Neural cell (in vitro differentiated cells): ENCODE results near the gene MRPS6.

Source experiments
- CTCF ChIP-seq: fragments of 450-650 bp; IDR thresholded peaks from 2 replicates; pipeline ENCODE4 v1.5.1; 2014; ENCODE audit warnings: antibody characterized with exemption, mild to moderate bottlenecking, moderate library complexity; ENCODE audit not compliant: poor library complexity, severe bottlenecking
- EP300 ChIP-seq: fragments of 450-650 bp; conservative IDR thresholded peaks from 2 replicates; pipeline ENCODE4 v1.6.1; 2014; ENCODE audit warnings: antibody characterized with exemption, mild to moderate bottlenecking, moderate library complexity; ENCODE audit not compliant: poor library complexity, severe bottlenecking
- EZH2 ChIP-seq: fragments of 200-600, 300-800 bp; shearing (Covaris generic), sonication (generic); IDR thresholded peaks from 2 replicates; pipeline ENCODE4 v1.6.1; 2014; ENCODE audit warnings: antibody characterized with exemption, low read length, borderline replicate concordance, mild to moderate bottlenecking; ENCODE audit not compliant: insufficient read depth, poor library complexity, severe bottlenecking
- POLR2AphosphoS5 ChIP-seq: IDR thresholded peaks from 2 replicates; pipeline ENCODE4 v1.6.1; 2012
- RAD21 ChIP-seq: fragments of 450-650 bp; conservative IDR thresholded peaks from 2 replicates; pipeline ENCODE4 v1.6.1; 2014; ENCODE audit warnings: antibody characterized with exemption, mild to moderate bottlenecking, moderate library complexity
- REST ChIP-seq: IDR thresholded peaks from 2 replicates; pipeline ENCODE4 v1.6.1; 2012; ENCODE audit warnings: borderline replicate concordance
- TAF1 ChIP-seq: IDR thresholded peaks from 2 replicates; pipeline ENCODE4 v1.6.1; 2012; ENCODE audit warnings: low read depth

- TF ChIP-seq CTCF = no peak
- TF ChIP-seq TAF1 = no peak
- TF ChIP-seq EZH2 = no peak
- no peak for TF ChIP-seq POLR2AphosphoS5
- no peak for TF ChIP-seq RAD21
- no peak for TF ChIP-seq REST
- TF ChIP-seq EP300 = no peak
Measured at GRCh38 chr21:34143685-34144182, 70.4 kb downstream of the MRPS6 start.
